BLaER1 treated with 17β-estradiol and CSF1 and Interleukin-3, amounts not matched to agents 10 nM and 100 nM (cell line): Measurements from ENCODE around the gene GLRB.

Experiments
- H3K27ac ChIP-seq, 11 experiments: shearing (Covaris generic); formaldehyde crosslinking; 2 replicates each; pipeline ENCODE4 v1.8.1; 2022
- H3K27me3 ChIP-seq, 11 experiments: shearing (Covaris generic); formaldehyde crosslinking; 2 replicates each; pipeline ENCODE4 v1.8.1; 2022
- H3K36me3 ChIP-seq, 11 experiments: shearing (Covaris generic); formaldehyde crosslinking; 2 replicates each; pipeline ENCODE4 v1.8.1; 2022
- H3K4me1 ChIP-seq, 10 experiments: shearing (Covaris generic); formaldehyde crosslinking; 2 replicates each; pipeline ENCODE4 v1.8.1; 2022
- H3K4me2 ChIP-seq, 11 experiments: shearing (Covaris generic); formaldehyde crosslinking; 2 replicates each; pipeline ENCODE4 v1.8.1; 2022
- H3K4me3 ChIP-seq, 10 experiments: shearing (Covaris generic); formaldehyde crosslinking; 2 replicates each; pipeline ENCODE4 v1.8.1; 2022
- H3K9ac ChIP-seq, 11 experiments: shearing (Covaris generic); formaldehyde crosslinking; 2 replicates each; pipeline ENCODE4 v1.8.1; 2022
- H3K9me3 ChIP-seq, 11 experiments: shearing (Covaris generic); formaldehyde crosslinking; replicated peaks in 1 of 11; 2 replicates each; pipeline ENCODE4 v1.8.1; 2022
- H4K20me1 ChIP-seq, 11 experiments: shearing (Covaris generic); formaldehyde crosslinking; 2 replicates each; pipeline ENCODE4 v1.8.1; 2022
- Cebpa-rat ChIP-seq, 11 experiments: shearing (Covaris generic); IDR thresholded peaks; 2 replicates each; pipeline ENCODE4 v1.8.1; 2022

GLRB gene

DNA sequence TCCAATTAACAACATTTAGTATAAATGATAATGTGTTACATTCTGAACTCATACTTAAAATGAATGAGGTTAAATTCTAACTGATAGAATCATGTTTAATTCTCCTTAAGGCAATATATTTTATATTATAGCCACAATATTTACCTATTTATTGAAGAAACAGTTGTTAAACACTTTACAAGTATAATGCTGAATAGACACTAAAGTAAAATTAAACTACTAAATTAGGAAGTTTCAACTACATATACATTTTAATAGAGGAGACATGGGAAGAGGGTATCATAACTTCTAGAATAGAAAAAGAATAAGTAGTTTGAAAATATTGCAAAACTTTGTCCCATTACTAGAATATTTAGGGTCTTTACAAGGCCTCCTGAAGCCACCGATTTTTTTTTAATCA is 108.3 kb downstream of the GLRB start:
- Histone ChIP-seq H3K9me3 (0 out of 22 replicates have a peak, but pooled peaks cover 0 to 5% (median 0%) of the 10 kb centered on the region in 11 experiments), H3K9ac (no peak overlapping the region), H3K27me3 (no peaks in the 10 kb centered on the region), H3K4me1 (no peaks in the 10 kb centered on the region), H4K20me1 (no peaks in the 10 kb centered on the region), H3K4me3 (no peak overlapping the region), H3K4me2 (no peak overlapping the region), H3K36me3 (no peaks in the 10 kb centered on the region), H3K27ac (no peak overlapping the region)
- TF ChIP-seq Cebpa-rat (IDR thresholded peaks at IDR 0.05): no peak

GRCh38 chr4:157185363-157185762 is 109.4 kb downstream of the GLRB start:
- no peak overlapping the region for H3K27ac ChIP-seq
- H3K27me3 ChIP-seq: no peaks in the 10 kb centered on the region
- H3K4me3 ChIP-seq: no peak overlapping the region
- no peak overlapping the region for H3K4me2 ChIP-seq
- TF ChIP-seq Cebpa-rat (IDR thresholded peaks at IDR 0.05): no peak
- no peaks in the 10 kb centered on the region for H3K4me1 ChIP-seq
- H3K9me3 ChIP-seq: 0 out of 22 replicates have a peak, but pooled peaks cover 0 to 5% (median 0%) of the 10 kb centered on the region in 11 experiments
- no peaks in the 10 kb centered on the region for H3K36me3 ChIP-seq
- H4K20me1 ChIP-seq: no peaks in the 10 kb centered on the region
- H3K9ac ChIP-seq: no peak overlapping the region

DNA sequence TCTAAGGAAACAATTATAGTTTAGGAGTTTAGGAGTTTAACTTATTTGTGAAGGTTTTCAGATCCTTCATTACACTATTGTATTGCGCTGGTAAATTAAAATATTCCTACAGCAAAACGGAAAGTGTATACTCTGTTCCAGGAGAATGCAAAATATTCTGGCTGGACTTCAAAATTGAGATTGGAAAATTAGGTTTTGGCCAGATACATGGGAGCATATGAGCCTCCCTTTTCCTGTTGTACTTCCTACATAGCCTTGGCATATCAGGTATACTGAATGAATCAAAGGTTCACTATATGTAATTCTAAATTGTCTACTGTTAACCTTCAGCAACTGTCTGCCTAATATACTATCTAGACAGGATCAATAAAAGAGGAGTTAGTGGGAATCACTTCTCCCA is 119.4 kb downstream of the GLRB start:
- no peak for TF ChIP-seq Cebpa-rat (IDR thresholded peaks at IDR 0.05)
- H3K27ac ChIP-seq: no peak overlapping the region
- no peaks in the 10 kb centered on the region for H3K4me1 ChIP-seq
- no peaks in the 10 kb centered on the region for H3K27me3 ChIP-seq
- H4K20me1 ChIP-seq: no peaks in the 10 kb centered on the region
- H3K9ac ChIP-seq: no peak overlapping the region
- H3K4me2 ChIP-seq: no peak overlapping the region
- no peak overlapping the region for H3K4me3 ChIP-seq
- no peaks in the 10 kb centered on the region for H3K36me3 ChIP-seq
- no peaks in the 10 kb centered on the region for H3K9me3 ChIP-seq

GRCh38 chr4:157196046-157196445 is 120.1 kb downstream of the GLRB start:
- Histone ChIP-seq H3K9ac (no peak overlapping the region), H3K4me3 (no peak overlapping the region)

DNA sequence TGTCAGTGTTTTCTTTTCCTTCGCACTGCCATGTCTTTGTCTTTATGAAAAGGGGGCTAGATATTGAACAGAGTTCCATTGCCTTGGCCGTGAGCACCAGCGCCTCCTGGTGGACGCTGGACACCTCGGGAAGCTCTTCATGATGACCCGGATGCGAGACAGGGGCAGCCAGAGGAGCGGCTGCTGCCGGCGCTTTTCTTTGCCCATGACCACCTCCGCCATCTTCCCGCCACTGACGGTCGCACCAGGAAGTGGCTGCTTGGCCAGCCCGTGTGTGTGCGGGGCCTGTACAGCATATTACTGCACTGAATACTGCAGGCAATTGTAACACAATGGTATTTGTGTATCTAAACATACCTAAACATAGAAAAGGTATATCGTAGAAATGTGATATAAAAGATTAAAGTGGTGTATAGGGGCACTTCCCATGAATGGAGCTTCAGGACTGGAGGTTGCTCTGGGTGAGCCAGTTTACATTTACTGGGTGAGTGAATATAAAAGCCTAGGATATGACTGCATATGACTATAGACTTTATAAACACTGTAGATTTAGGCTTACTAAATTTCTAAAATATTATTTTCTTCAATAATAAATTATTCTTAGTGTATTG is 128.8 kb downstream of the GLRB start:
- TF ChIP-seq Cebpa-rat (IDR thresholded peaks at IDR 0.05): no peak
- Histone ChIP-seq H3K4me1 (no peaks in the 10 kb centered on the region), H3K36me3 (no peaks in the 10 kb centered on the region), H3K27ac (no peak overlapping the region), H3K27me3 (no peaks in the 10 kb centered on the region), H3K4me2 (no peak overlapping the region), H4K20me1 (no peaks in the 10 kb centered on the region), H3K9me3 (peaks cover 4 to 17% (median 11%) of the 10 kb centered on the region in 11 experiments; a peak in 14 of 22 replicates), H3K9ac (no peak overlapping the region), H3K4me3 (no peak overlapping the region)

More at GRCh38 chr4:157196046-157196445, 120.1 kb downstream of the GLRB start:
- Histone ChIP-seq H3K9me3 (no peaks in the 10 kb centered on the region), H4K20me1 (no peaks in the 10 kb centered on the region), H3K4me1 (no peaks in the 10 kb centered on the region), H3K27ac (no peak overlapping the region), H3K27me3 (no peaks in the 10 kb centered on the region), H3K4me2 (no peak overlapping the region), H3K36me3 (no peaks in the 10 kb centered on the region)
- no peak for TF ChIP-seq Cebpa-rat (IDR thresholded peaks at IDR 0.05)

GRCh38 chr4:157217708-157218107 is 141.8 kb downstream of the GLRB start:
- no peaks in the 10 kb centered on the region for H3K36me3 ChIP-seq
- H3K27ac ChIP-seq: no peak overlapping the region
- H3K27me3 ChIP-seq: no peaks in the 10 kb centered on the region
- H4K20me1 ChIP-seq: no peaks in the 10 kb centered on the region
- H3K4me2 ChIP-seq: 0 out of 22 replicates have a peak overlapping the region, but pooled peaks of 1 of the 11 experiments have one; percentile 11
- H3K9me3 ChIP-seq: peaks cover 23 to 31% (median 28%) of the 10 kb centered on the region in 11 experiments
- TF ChIP-seq Cebpa-rat (IDR thresholded peaks at IDR 0.05): no peak
- no peak overlapping the region for H3K4me3 ChIP-seq
- H3K9ac ChIP-seq: no peak overlapping the region
- H3K4me1 ChIP-seq: 0 out of 20 replicates have a peak, but pooled peaks cover 0 to 3% (median 0%) of the 10 kb centered on the region in 10 experiments

DNA sequence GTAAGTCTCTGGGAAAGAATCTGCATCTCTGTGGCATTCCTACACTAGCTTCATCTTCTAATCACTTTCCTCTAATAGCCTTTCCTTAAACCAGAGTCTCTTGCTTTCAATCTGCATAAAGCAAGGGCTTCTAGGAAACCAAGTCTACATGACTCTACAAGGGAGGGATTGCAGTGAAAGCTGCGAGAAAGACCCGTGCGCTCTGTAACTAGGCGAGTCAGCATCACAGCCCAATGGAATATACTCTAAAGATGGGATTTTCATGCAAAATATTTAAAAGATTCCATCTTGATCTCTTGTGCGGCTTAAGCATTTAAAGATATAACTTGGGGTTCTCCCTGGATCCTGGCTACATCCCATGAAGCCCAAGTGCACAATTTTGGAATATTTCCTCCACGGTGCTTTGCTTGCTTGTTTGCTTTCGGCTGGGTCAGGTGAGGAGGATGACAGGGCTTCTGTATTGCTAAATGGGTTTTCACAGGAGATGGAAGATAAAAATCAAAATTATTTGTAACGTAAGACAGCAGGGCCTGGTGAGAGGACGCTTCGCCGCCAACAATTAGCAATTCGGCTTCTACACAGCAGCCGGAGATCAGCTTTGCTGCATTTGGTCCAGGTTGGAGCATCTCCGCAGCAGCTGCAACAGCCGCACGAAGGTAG is 143.9 kb downstream of the GLRB start:
- no peak overlapping the region for H3K4me3 ChIP-seq

DNA sequence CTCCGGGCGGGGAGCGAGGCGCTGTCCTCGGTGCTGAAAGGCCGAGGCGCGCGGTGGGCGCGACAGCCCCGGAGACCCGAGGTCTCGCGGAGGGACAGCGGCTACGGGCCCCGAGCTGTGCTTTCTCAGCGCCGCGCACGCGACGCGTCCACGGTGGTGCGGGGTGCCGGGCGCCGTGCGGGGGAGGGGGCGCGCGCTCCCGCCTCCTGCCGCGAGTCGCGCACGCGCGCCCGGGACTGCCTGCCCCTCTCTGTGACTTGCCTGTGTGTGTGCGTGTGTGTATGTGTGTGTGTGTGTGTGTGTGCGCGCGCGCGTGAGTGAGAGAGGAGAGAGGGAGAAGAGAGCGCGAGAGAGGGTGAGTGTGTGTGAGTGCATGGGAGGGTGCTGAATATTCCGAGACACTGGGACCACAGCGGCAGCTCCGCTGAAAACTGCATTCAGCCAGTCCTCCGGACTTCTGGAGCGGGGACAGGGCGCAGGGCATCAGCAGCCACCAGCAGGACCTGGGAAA is 144.5 kb downstream of the GLRB start, which contains the start of gene GRIA2:
TSS of gene GRIA2 (plus strand) at position 358 of the 511 bp plus-strand sequence. CDS start 315 bp downstream, outside the sequence.
- no peaks in the 10 kb centered on the region for H3K27me3 ChIP-seq
- 0 out of 20 replicates have a peak, but pooled peaks cover 0 to 3% (median 0%) of the 10 kb centered on the region in 10 experiments for H3K4me1 ChIP-seq

More for the DNA sequence above, 143.9 kb downstream of the GLRB start:
- H4K20me1 ChIP-seq: no peaks in the 10 kb centered on the region
- no peak for TF ChIP-seq Cebpa-rat (IDR thresholded peaks at IDR 0.05)
- H3K4me1 ChIP-seq: 0 out of 20 replicates have a peak, but pooled peaks cover 0 to 3% (median 0%) of the 10 kb centered on the region in 10 experiments
- H3K9me3 ChIP-seq: peaks cover 23 to 33% (median 30%) of the 10 kb centered on the region in 11 experiments
- H3K9ac ChIP-seq: no peak overlapping the region
- no peaks in the 10 kb centered on the region for H3K36me3 ChIP-seq
- H3K27me3 ChIP-seq: no peaks in the 10 kb centered on the region
- H3K4me2 ChIP-seq: no peak overlapping the region
- H3K27ac ChIP-seq: no peak overlapping the region

GRCh38 chr4:157221426-157221894 is 145.5 kb downstream of the GLRB start:
- no peaks in the 10 kb centered on the region for H4K20me1 ChIP-seq
- no peak overlapping the region for H3K27ac ChIP-seq
- no peak overlapping the region for H3K4me3 ChIP-seq
- H3K27me3 ChIP-seq: no peaks in the 10 kb centered on the region
- H3K4me1 ChIP-seq: 0 out of 20 replicates have a peak, but pooled peaks cover 0 to 3% (median 0%) of the 10 kb centered on the region in 10 experiments
- H3K36me3 ChIP-seq: no peaks in the 10 kb centered on the region
- TF ChIP-seq Cebpa-rat (IDR thresholded peaks at IDR 0.05): no peak
- H3K4me2 ChIP-seq: no peak overlapping the region
- H3K9me3 ChIP-seq: peaks cover 23 to 33% (median 30%) of the 10 kb centered on the region in 11 experiments
- H3K9ac ChIP-seq: no peak overlapping the region

More for the DNA sequence above, 144.5 kb downstream of the GLRB start, which contains the start of gene GRIA2:
- Histone ChIP-seq H3K27ac (no peak within 1 kb of the TSS), H4K20me1 (no peaks in the 10 kb centered on the region), H3K9me3 (peaks cover 23 to 33% (median 30%) of the 10 kb centered on the region in 11 experiments), H3K9ac (no peak within 1 kb of the TSS), H3K4me2 (no peak within 1 kb of the TSS), H3K4me3 (no peak within 1 kb of the TSS), H3K36me3 (no peaks in the 10 kb centered on the region)
- TF ChIP-seq Cebpa-rat (IDR thresholded peaks at IDR 0.05): no peak
